Vagina (tissue), 2 donors: ENCODE measurements around the gene BRSK2.

Experiments used
- CTCF ChIP-seq, 3 experiments: fragments of 450-650 bp in 2 of 3; fragments of 200-600 bp in 1 of 3; sonication (generic) in 1 of 3; IDR thresholded peaks; one replicate each; pipeline ENCODE4 v1.5.1; 2017 to 2019; ENCODE audit warnings: antibody characterized with exemption in 3 of 3, mild to moderate bottlenecking in 2 of 3, moderate library complexity in 2 of 3
- POLR2A ChIP-seq, 2 donors: fragments of 450-650 bp; IDR thresholded peaks; one replicate each; pipeline ENCODE4 v1.6.1; 2017; ENCODE audit warnings: antibody characterized with exemption in 2 of 2, mild to moderate bottlenecking in 2 of 2, moderate library complexity in 2 of 2
- POLR2AphosphoS5 ChIP-seq, 2 donors: sonication (generic); formaldehyde crosslinking; IDR thresholded peaks; one replicate each; pipeline ENCODE4 v1.9.0; 2017; ENCODE audit warnings: antibody characterized with exemption in 2 of 2, mild to moderate bottlenecking in 2 of 2, low read depth in 1 of 2; ENCODE audit not compliant: insufficient read depth in 1 of 2

GRCh38 chr11:1451781-1452470, 62.2 kb downstream of the BRSK2 start:
- TF ChIP-seq CTCF (IDR thresholded peaks at IDR 0.05), result no peak
- no peak for TF ChIP-seq POLR2A (IDR thresholded peaks at IDR 0.05)
- TF ChIP-seq POLR2AphosphoS5 (IDR thresholded peaks at IDR 0.05; ENCODE audit: insufficient read depth in 1 of 2, low read depth in 1 of 2), result no peak
